Activated T-helper 9 cell treated with anti-CD3 and anti-CD28 coated beads, Interleukin-2, amount 50 U/mL, for 16 hours (primary cell): Measurements from ENCODE around the gene TRAF3IP1.
A peak's percentile ranks its signal among the peaks of the same experiment; 100 is the strongest.

Experiments used
- DNase-seq: peaks from one replicate; pipeline ENCODE4 v3.0.0-alpha.2; 2020; ENCODE audit warnings: low read depth

The TRAF3IP1 gene

GRCh38 chr2:238408615-238409340, 88.5 kb downstream of the TRAF3IP1 start:
- no peak for DNase-seq

GRCh38 chr2:238409341-238410199, 89.3 kb downstream of the TRAF3IP1 start:
- no peak for DNase-seq

GRCh38 chr2:238412067-238412767, 91.9 kb downstream of the TRAF3IP1 start:
- DNase-seq, result no peak

- DNase-seq, result no peak
These were observed 93.0 kb downstream of the TRAF3IP1 start for GRCh38 chr2:238413368-238413767.

GRCh38 chr2:238415036-238415764, 94.9 kb downstream of the TRAF3IP1 start:
- no peak for DNase-seq

GRCh38 chr2:238415893-238416292, 95.6 kb downstream of the TRAF3IP1 start:
- no peak for DNase-seq

- DNase-seq, result no peak
These were observed 98.1 kb downstream of the TRAF3IP1 start for GRCh38 chr2:238418196-238418998.

- no peak for DNase-seq
These were observed 98.8 kb downstream of the TRAF3IP1 start for GRCh38 chr2:238418999-238419546.

GRCh38 chr2:238420442-238420841, 100.1 kb downstream of the TRAF3IP1 start:
- DNase-seq, result no peak

- no peak for DNase-seq
These were observed 100.8 kb downstream of the TRAF3IP1 start for GRCh38 chr2:238420878-238421694.

- no peak for DNase-seq
These were observed 101.3 kb downstream of the TRAF3IP1 start for GRCh38 chr2:238421695-238422035.

- DNase-seq, result no peak
These were observed 102.0 kb downstream of the TRAF3IP1 start for GRCh38 chr2:238422285-238422684.

GRCh38 chr2:238422940-238423339, 102.6 kb downstream of the TRAF3IP1 start:
- DNase-seq, result no peak

- no peak for DNase-seq
These were observed 103.4 kb downstream of the TRAF3IP1 start for GRCh38 chr2:238423561-238424312.

GRCh38 chr2:238424313-238424700, 104.0 kb downstream of the TRAF3IP1 start:
- DNase-seq, result no peak

GRCh38 chr2:238425505-238425978, 105.2 kb downstream of the TRAF3IP1 start:
- DNase-seq, result no peak

- DNase-seq, result no peak
These were observed 105.8 kb downstream of the TRAF3IP1 start for GRCh38 chr2:238425979-238426567.

GRCh38 chr2:238426568-238427434, 106.5 kb downstream of the TRAF3IP1 start, which contains the start of gene ASB1:
TSS of gene ASB1 (plus strand) at chr2:238426927. CDS start at chr2:238427071, 144 bp downstream.
- DNase-seq, result peak; percentile 74
